Thoracic aorta (tissue), 2 donors: ENCODE measurements around the gene AUTS2. TPM values are rescaled to one million over a fixed set of nuclear protein-coding genes. Genes with fewer than 3 reads are reported as not detected.

Experiments used
- ATAC-seq: fragments of 150-250 bp; one replicate; pipeline ENCODE4 v1.8.0; 2017; ENCODE audit warnings: low read depth; ENCODE audit not compliant: insufficient number of reproducible peaks, low FRiP score
- DNase-seq: peaks from one replicate; pipeline ENCODE4 v3.0.0-alpha.2; 2020; ENCODE audit warnings: low spot score
- H3K27ac ChIP-seq, 2 donors: fragments of 200-600 bp; sonication (generic); 1 replicate in 1 of 2; 2 replicates in 1 of 2; pipeline ENCODE4 v1.5.1; 2016; ENCODE audit warnings: mild to moderate bottlenecking in 2 of 2, moderate library complexity in 2 of 2
- H3K27me3 ChIP-seq: fragments of 200-600 bp; sonication (generic); replicated peaks from 2 replicates; pipeline ENCODE4 v1.6.0; 2016; ENCODE audit warnings: mild to moderate bottlenecking; ENCODE audit not compliant: insufficient read depth
- H3K36me3 ChIP-seq: fragments of 200-600 bp; sonication (generic); one replicate; pipeline ENCODE4 v1.5.1; 2016
- H3K4me1 ChIP-seq, 2 donors: fragments of 200-600 bp; sonication (generic); 1 replicate in 1 of 2; 2 replicates in 1 of 2; pipeline versions ENCODE4 v1.5.1 to v1.6.0; 2016; ENCODE audit warnings: low read depth in 2 of 2, mild to moderate bottlenecking in 1 of 2; ENCODE audit not compliant: control insufficient read depth in 1 of 2
- H3K4me3 ChIP-seq: fragments of 200-600 bp; sonication (generic); 2 replicates; pipeline ENCODE4 v1.5.1; 2016; ENCODE audit warnings: mild to moderate bottlenecking
- H3K9me3 ChIP-seq: fragments of 200-600 bp; sonication (generic); 2 replicates; pipeline ENCODE4 v1.5.1; 2016
- CTCF ChIP-seq: fragments of 200-600 bp; sonication (generic); IDR thresholded peaks from one replicate; pipeline ENCODE4 v1.5.1; 2019; ENCODE audit warnings: antibody characterized with exemption
- total RNA-seq, 2 donors: library from RNA; depleted of rRNA; stranded (reverse); fragments of >200 nt; gene quantifications; one replicate each; pipeline versions ENCODE4 v1.1.0 to v1.2.3, GENCODE V29; 2016

Gene AUTS2
- total RNA-seq, 2 donors from 2014 or later = 49.4 to 101 TPM

DNA sequence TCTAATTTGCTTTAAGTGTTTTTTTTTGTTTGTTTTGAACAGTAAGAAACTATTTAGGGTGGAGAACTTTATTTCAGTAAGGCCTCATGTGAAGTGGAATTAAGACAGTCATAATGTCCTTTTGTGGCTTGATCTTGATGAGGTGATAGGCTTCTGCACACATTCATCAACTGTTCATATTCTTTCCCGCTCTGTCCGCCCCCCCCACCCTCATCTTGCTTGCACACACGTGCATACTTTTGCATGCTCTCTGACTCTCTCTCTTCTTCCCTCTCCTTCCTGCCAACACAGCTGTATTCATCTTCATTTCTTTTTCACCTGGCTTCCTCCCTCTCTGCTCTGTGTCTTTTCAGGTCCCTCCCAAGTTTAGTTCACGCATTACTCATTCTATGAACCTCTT lies 429.6 kb downstream of the AUTS2 start:
- Histone ChIP-seq H3K4me3 (no peak overlapping the region), H3K36me3 (no peaks in the 10 kb centered on the region), H3K4me1 (no peaks in the 10 kb centered on the region), H3K27ac (no peak overlapping the region), H3K27me3 (no peaks in the 10 kb centered on the region), H3K9me3 (no peaks in the 10 kb centered on the region)
- no peak for TF ChIP-seq CTCF
- ATAC-seq (no peak), DNase-seq (no peak)

GRCh38 chr7:70028620-70029019 lies 430.3 kb downstream of the AUTS2 start:
- Histone ChIP-seq H3K27me3 (no peaks in the 10 kb centered on the region), H3K4me1 (no peaks in the 10 kb centered on the region), H3K36me3 (no peaks in the 10 kb centered on the region), H3K27ac (no peak overlapping the region), H3K4me3 (no peak overlapping the region), H3K9me3 (no peaks in the 10 kb centered on the region)
- no peak for TF ChIP-seq CTCF
- DNase-seq = no peak
- no peak for ATAC-seq

GRCh38 chr7:70029993-70030392 lies 431.7 kb downstream of the AUTS2 start:
- Histone ChIP-seq H3K4me1 (no peaks in the 10 kb centered on the region), H3K4me3 (no peak overlapping the region), H3K36me3 (no peaks in the 10 kb centered on the region), H3K27me3 (no peaks in the 10 kb centered on the region), H3K9me3 (no peaks in the 10 kb centered on the region), H3K27ac (no peak overlapping the region)
- DNase-seq (no peak), ATAC-seq (no peak)
- no peak for TF ChIP-seq CTCF

- Histone ChIP-seq H3K27me3 (no peaks in the 10 kb centered on the region), H3K9me3 (no peaks in the 10 kb centered on the region), H3K4me3 (no peak overlapping the region), H3K36me3 (no peaks in the 10 kb centered on the region), H3K4me1 (no peaks in the 10 kb centered on the region), H3K27ac (no peak overlapping the region)
- no peak for TF ChIP-seq CTCF
- no peak for ATAC-seq
- no peak for DNase-seq
Observed at GRCh38 chr7:70030745-70031144, 432.5 kb downstream of the AUTS2 start.

- Histone ChIP-seq H3K9me3 (no peaks in the 10 kb centered on the region), H3K4me1 (no peaks in the 10 kb centered on the region), H3K27ac (no peak overlapping the region), H3K27me3 (no peaks in the 10 kb centered on the region), H3K4me3 (no peak overlapping the region), H3K36me3 (no peaks in the 10 kb centered on the region)
- no peak for TF ChIP-seq CTCF
- ATAC-seq = no peak
- no peak for DNase-seq
Observed at GRCh38 chr7:70031245-70031644, 433.0 kb downstream of the AUTS2 start.
